Suppressor macrophage treated with lipopolysaccharide for 1 hour (primary cell): ENCODE results near the gene CRBN.

Experiments
- DNase-seq, 3 donors: peaks; one replicate each; pipeline ENCODE4 v3.0.0-alpha.2; 2020 to 2022

Gene CRBN

DNA sequence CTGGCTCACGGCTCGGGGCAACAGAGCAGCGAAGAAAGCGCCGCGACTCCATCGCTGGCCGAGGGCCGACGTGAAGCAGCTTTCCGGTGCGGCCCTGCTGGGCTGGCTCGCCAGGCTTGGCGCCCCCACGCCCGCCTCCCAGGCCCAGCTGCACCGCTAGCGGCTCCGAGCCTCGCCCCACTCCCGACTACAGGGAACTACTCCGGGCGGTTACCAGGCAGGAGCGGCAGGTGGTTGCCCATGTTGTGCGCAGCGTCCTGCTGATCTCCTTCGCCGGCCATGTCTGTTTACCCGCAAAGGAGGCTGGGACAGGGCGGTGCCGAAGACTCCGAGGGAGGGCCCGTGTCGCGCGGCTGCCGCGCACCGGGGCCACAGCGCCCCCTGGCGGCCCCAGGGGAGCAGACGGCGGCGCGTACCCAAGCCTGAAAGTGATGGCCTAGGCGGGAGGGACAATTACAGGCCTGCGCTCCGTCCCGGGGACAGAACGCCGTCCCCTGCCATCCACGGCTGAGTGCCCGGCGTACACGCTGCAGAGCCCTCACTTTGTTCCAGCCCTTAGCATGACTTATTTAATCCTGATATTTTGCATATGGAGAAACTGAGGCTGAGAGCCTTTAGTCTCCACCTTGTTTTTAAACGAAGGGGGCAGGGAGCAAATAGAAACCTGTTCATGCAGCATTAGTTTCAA lies at the start of gene CRBN:
TSS of gene CRBN (minus strand) at position 285 of the 688 bp plus-strand sequence. CDS start at position 281, 4 bp downstream.
- peak; percentile 91 to 97 (median 95) for DNase-seq

DNA sequence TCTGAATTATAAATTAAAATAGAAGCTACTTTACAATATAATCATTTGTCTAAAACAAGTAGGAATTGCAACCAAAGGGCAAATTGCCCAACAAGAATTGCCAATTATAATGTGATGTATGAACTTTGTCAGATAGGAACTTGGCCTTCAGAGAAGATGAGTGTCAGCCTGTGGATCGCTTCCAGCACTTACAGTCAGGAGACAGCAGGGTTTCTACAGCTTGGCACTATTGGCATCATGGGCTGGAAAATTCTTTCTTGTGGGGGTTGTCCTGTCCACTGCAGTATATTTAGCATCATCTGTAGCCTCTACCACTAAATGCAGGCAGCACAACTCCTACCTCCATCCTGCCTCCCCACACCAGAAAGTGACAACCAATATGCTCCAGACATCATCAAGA lies 48.1 kb upstream of the CRBN start:
- DNase-seq, result no peak

DNA sequence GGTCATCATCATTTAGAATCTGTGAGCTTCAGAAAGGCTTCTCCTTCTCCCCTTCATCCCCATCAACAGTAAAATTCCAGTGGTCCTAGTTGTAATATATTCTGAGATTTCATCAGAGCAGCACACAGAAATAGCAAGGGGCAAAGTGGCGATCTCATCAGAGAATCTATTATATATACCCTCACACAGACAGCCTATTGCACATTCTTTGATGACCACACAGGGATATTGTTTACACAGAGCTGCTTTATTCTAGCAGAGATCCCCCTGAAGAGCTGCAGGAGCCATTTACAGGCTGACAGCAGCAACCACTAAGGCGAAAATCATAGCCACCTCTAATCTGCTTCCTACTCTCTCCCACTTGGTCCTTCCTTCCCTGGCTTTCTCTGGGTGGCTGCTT lies 42.0 kb upstream of the CRBN start:
- DNase-seq, result no peak

DNA sequence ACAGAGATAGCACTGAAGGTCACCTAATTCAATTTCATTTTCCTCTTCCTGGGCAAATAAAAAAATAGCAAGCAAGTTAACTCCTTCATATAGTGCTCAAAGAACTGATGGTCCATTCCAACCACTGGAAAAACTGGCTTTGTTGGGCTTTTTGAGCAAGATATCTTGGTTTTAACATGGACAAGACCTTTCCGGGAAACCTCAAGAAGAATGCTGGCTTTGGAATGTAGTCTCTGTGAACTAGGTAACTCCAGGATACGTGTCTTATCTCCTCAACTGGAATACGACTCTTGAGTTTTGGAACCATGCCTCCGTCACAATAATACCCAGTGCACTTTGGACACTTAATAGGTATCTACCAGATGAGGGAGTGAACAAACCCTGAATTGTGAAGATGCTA lies 36.9 kb upstream of the CRBN start:
- DNase-seq, result no peak

DNA sequence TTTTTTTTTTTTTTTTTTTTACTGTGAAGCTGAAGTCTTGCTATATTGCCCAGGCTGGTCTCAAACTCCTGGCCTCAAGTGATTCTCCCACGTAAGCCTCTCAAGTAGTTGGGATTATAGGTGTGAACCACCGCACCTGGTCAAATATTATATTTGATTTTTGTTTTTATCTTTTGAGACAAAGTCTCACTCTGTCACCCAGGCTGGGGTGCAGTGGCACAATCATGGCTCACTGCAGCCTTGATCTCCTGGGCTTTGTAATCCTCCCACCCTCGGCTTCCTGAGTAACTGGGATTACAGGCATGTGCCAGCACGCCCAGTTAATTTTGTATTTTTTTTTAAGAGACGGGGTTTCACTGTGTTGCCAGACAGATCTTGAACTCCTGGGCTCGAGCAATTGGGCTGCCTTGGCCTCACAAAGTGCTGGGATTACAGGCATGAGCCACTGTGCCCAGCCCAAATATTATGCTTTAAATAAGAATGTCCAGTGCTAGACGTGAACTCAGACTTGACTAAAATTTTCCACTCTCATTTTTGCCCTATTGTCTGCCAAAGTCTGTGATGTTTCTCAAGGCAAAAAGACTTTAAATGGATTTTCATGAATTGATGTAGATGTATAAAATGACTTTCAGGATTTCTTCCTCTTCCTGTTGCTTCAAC lies 33.4 kb upstream of the CRBN start:
- no peak for DNase-seq

GRCh38 chr3:3209714-3210113 lies 30.2 kb upstream of the CRBN start:
- no peak for DNase-seq

- no peak for DNase-seq
Observed at GRCh38 chr3:3209057-3209456, 29.6 kb upstream of the CRBN start.

DNA sequence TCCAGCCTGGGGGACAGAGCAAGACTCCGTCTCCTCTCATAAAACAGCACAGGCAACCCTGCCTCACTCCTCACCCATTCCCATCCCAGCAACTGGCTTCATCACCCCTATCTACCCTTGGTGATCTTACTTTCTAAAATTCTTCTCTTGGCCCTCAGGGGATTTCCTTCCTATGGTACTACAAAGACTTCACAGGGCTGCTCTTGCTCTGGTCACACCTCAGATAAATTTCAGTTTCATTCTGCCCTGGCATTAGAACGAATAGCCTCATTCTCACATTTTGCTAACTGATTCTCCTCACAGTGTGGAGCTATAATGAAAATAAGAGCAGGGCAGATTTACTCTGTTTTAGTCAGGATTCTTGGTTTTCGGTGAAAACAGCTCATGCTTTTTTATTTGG lies 22.1 kb upstream of the CRBN start:
- no peak for DNase-seq

DNA sequence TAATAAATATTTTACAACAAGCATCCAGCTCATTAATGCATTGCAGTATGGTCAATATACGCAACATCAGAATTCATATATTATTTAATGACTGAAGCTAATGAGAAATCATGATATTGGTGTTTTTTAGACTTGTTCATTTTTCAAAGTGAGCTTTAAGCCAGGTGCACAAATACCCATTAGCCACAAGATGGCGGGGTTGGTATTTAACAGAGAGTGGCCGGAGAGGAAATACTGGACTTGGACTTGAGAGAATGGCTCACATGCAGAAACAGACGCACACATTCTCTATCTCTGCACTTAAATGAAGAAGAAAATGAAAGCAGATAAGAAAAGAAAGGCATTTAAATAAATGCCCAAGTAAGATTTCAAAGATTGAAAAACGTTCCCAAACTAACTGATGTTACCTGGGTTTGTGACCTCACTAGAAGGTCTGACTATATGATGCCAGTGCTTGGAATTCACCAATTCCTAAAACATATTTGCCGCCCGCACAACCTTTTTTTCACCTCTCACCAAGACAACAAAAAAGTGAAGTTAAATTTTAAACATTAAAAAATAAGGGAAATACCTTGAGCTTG lies 21.2 kb upstream of the CRBN start:
- DNase-seq, result peak; percentile 77 to 82 (median 80)

DNA sequence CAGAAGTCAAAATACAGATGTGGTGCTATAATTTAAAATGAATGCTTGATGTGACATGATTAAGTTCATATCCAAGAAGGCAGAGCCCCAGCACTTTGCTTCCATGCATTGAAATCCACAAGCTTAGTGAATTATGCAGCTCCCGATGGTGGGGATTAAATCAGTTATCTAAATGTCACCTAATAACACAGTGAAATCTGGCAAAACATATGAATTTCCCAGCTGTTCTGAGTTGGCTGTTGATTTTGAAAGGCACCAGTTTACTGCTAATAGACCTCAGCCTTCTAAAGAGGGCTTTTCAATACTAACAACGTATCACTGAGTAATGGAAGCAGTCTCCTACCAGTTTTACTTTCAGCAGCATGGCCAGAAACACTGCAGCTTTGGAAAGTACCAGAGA lies 19.8 kb upstream of the CRBN start:
- DNase-seq, result no peak

- peak in 2 of 3 donors; percentile 19 to 23 for DNase-seq
Observed at GRCh38 chr3:3196148-3196861, 16.8 kb upstream of the CRBN start.

DNA sequence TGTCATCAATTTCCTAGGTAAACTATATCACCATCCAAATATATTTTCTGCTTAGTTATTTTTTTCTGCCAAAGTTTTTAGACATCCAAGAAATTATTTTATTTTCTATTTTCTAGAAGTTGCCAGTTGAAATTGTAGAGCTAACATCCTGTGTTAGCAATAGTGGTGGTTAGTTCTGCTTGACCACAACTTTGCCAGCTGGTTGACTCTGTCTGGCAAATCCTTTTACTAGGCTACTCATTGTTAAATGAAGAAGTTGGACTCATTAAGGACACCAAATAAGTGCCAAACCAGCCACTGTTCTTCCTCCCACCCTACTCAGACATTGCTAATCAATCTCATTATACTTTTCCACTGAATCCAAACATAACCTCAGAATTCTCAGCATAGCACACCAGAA lies 15.4 kb upstream of the CRBN start:
- DNase-seq, result no peak

- DNase-seq, result no peak
Observed at GRCh38 chr3:3192286-3192675, 12.8 kb upstream of the CRBN start.

GRCh38 chr3:3191675-3192285 lies 12.3 kb upstream of the CRBN start:
- no peak for DNase-seq

DNA sequence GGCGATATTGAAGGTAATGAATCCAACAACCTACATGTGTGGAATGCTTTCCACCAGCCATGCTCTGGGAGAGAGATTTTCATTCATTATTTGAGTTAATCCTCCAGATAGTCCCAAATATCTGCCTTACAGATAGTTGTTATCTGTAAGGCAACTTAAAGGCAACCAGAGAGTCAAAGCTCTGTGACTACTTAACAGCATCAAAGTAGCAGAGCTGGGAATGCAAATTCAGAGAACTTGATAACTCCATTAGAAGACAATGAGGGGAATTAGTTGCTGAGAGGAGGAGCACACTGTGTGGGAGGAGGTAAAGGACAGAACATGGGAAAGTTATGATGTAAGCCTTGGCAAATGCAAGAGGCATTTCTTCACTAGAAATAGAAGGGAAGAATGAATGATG lies 10.5 kb upstream of the CRBN start:
- no peak for DNase-seq

GRCh38 chr3:3189102-3189727 lies 9.7 kb upstream of the CRBN start:
- no peak for DNase-seq

DNA sequence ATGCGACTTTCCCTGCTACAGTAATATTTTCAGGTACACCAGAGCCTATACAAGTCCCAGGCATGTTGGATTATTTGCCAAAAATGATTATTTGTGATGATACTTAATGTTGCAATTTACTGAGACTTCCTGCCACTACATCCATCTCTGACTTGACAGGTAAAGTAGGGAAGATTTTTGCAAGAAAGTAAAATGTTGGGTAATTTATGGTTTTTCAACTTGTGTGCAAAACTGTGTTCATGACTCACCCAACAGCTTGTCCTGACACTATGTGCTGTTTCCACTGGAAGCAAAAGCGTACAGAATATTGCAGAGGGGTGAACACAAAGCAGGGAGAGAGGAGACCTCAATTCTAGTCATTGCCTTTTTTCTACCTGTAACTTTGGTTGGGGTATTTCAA lies 5.4 kb upstream of the CRBN start:
- DNase-seq, result no peak

DNA sequence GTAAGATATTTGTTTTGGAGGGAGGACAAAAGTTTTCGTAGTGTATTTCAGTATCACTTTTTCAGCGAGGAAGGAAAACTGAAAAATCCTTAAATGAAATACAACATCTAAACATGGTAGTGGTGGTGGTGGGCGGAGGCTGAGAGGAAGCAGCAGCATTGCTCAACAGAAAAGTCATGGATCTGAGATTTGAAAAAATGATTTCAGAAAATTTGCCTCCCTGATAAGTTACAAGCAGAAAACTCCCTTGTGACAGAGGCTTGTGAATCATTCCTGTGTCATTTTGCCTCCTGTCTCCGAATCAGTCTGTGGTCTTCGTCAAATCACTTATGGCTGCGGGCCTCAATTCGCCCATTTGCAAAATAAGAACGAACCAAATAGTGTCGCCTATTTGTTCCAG lies 965 bp upstream of the CRBN start:
- DNase-seq, result peak; percentile 82 to 86 (median 82)

- DNase-seq, result no peak
Observed at GRCh38 chr3:3178498-3179328, 778 bp downstream of the CRBN start.

DNA sequence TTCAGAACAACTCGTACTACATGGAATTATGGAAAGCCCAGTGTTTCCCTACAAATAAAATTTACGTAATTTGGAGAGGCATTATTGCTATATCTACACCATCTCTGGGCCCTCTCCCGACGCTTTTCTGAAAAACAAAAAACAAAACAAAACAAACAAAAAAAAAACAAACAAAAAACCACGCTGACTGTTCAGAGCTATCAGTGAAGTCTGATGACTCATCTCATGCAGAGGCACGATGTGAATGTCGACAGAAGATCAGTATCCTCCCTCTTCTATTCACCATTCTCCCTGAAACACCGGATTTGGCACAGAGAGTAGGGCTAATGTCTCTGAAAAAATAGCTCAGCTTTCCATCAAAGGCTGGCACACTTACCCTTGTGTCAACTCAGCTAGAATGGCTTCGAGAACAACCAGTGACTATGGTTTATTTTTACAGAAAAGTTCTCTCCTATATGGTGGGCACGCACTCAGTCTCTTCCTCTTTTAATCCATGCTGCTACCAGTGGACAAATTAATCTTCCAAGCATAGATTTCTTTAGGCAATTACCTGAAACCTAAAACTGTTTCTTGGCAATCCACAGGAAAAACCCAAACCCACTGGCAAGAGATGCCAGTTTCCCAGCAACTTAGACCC lies 1.5 kb downstream of the CRBN start:
- peak; percentile 10 to 48 (median 14) for DNase-seq

GRCh38 chr3:3172627-3173026 lies 6.9 kb downstream of the CRBN start:
- peak in 1 of 3 donors; percentile 39 for DNase-seq
